GM21723 (cell line): Measurements from ENCODE around the gene SREBF2.

Experiments used
- ATAC-seq: cut with Tn5 transposase; IDR thresholded peaks from one replicate; pipeline ENCODE4 v1.9.1; 2021; ENCODE audit warnings: mild to moderate bottlenecking, moderate library complexity; ENCODE audit not compliant: unreplicated experiment

The SREBF2 gene

GRCh38 chr22:41917903-41918791 is 85.2 kb downstream of the SREBF2 start:
- no peak for ATAC-seq

DNA sequence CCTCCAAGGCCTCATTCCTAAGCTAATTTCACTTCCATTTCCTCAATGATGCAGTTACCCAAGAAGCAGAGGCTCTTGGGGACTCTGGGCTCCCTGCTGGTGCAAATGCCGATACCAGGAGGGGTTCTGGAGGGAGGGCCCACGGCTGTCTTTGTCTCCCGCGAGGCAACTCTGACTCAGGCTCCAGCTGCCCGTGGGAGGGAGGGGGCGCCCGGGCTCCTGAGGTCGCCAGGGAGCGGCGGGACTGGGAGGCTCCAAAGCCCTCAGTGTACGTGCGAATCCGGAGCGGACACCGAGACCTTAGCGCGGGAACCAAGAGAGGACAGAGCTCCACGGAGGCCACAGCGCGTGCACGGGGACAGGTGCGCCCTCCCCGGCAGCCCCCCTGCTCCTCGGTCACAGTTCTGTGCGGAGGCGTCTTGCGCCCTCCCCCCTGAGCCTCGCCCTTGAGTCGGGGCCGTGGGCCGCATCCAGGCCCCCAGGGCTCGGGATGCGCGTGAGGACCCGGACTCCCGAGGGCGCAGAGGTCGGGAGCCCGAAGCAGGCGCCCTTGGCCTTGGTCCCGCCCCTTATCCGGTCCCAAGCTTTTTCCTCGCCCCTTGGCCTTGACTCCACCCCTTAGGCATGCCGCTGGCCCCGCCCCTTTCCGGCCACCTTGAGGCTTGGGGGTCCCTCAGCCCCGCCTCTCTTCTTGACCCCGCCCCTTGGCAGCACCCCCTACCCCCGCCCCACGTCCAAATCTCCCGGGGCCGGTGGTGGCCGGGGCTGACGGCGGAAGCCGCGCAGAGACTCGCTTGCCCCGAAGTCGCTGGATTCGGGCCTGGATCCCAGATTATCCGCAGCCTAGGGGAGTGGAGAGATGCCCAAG is 86.7 kb downstream of the SREBF2 start:
- ATAC-seq, result peak; percentile 51

- ATAC-seq, result peak; percentile 21
Observed at GRCh38 chr22:41920271-41920976, 87.5 kb downstream of the SREBF2 start.

DNA sequence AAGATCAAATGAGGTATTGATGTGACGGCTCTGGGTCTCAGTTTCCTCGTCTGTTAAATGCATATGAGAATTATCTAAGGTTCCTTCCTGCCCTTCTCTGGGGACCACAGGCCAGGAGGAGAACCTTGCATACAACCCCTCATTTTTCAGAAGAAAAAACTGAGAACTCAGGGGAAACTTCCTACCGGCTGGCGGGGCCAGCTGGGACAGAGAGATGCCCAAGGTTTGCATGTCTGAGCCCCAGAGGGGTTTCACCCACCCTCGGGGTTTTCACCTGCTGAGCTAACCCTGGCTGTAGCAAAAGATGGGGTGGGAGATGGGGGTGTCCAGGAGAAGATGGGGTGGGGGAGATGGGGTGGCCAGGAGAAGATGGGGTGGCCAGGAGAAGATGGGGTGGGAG is 89.4 kb downstream of the SREBF2 start:
- ATAC-seq, result no peak

DNA sequence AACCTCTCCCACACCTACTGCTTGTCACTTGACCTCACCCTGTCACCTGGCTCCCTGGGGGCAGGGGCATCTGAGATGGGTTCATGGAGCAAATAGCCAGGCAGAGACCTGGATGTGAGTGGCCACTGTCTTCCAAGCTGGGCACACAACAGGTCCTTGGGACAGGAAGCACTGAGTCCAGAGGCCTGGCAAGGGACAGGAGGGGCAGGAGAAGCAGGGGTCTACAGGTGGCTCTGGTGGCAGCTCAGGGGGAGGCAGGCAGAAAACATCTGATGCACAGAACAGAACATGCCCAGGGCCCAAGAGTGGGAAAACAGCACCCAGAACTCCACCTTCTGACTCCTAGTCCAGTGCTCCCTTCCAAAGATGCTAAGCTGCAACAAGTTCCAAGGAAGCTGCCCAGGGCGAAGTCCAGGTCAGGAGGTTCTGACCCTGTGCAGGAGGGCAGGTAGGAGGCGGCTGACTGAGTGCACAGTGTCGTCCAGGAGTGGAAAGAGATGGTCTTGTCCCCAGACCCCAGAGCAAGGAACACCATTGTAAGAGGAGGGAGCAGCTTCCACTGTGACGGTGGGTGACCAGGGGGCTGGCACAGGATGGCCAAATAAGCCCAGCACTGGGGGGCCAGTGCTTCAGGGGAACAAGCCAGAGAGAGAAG is 90.2 kb downstream of the SREBF2 start:
- ATAC-seq, result no peak

- ATAC-seq, result no peak
Observed at GRCh38 chr22:41923595-41924276, 90.8 kb downstream of the SREBF2 start.

DNA sequence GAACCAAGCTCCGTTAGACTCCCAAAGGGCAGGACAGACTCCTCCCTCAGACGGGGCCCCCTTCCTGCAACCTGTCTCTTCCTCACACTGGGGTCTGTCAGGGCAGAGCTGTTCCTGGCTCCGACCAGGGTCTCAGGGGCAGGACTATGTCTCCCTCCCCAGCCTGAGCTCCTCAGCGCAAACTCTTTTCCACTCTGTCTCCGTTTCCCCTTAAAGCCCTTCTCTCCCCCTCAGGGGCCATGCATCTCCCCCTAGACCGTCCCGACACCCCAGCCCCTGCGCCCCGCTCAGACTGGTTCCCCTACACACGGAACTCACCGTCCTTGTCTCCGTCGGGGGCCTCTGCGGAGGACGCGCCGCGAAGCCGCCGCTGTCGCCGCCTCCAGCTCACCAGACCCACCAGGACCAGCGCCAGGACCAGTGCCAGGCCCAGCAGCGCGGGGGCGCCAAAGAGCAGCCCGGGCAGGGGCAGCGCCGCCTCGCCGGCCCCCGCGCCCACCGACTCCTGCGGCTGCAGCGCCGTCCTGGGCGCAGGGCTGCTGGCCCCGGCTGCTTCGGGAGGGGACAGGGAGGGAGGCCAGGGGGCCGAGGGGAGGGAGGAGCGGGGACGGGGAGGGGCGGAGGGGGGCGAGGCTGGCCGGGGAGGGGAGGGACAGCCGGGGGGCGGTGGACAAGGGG is 93.0 kb downstream of the SREBF2 start:
- ATAC-seq, result peak; percentile 35

- no peak for ATAC-seq
Observed at GRCh38 chr22:41927813-41928212, 94.9 kb downstream of the SREBF2 start.

DNA sequence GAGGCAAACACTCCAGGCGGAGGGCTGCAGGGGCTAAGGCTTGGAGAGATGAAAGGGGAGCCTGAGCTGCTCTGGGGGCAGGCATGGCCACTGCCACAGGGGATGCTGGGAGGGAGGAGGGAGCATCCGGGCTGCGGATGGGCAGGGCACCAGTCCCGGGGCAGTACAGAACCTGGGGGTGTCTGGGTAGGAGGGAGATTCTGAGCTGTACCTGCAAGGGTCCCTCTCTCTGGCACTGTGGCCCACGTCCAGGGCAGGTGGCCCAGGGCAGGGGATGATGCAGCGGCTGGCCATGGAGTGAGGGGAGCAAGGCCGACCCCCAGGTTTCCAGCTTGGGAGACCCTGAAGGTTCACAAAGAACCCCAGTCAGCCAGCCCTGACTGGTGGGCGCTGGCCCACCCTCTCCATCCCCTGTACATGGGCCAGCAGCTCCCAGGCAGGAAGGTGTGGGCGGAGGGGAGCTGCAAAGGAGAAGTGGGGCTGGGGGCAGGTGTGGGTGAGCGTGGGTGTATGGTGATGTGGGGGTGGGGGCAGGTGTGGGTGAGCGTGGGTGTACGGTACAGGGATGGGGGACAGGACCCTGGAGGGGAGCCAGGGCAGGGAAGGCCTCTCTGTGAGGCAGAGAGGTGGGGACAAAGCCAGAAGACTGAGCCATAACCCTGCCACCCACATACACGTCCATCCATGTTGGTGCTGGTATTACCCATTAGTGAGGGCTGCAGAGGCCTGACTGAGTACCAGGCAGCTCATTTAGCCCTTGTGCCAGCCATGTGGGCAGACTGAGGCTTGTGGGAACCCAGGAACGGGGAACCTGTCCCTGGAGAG is 95.9 kb downstream of the SREBF2 start:
- no peak for ATAC-seq

DNA sequence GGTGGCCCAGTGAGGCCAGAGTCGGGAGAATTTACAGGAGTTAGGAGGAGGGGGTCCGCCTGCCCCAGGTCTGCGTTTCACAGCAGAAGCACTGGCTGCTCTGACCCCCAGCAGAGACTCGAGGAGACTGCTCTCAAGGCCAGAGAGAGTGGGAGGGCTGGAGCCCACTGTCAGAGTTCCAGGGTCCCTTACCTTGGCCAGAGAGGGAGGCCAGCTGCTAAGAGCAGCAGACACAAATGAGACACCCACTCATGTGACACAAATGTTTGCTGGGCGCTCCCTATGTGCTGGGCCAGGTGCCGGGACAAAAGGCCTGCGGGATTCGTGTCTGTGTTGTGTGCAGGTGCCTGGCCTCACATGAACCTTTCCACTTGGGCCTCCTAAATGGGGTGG is 96.5 kb downstream of the SREBF2 start:
- no peak for ATAC-seq

GRCh38 chr22:41931701-41932269 is 98.9 kb downstream of the SREBF2 start:
- ATAC-seq, result no peak

- ATAC-seq, result no peak
Observed at GRCh38 chr22:41932353-41932752, 99.4 kb downstream of the SREBF2 start.

DNA sequence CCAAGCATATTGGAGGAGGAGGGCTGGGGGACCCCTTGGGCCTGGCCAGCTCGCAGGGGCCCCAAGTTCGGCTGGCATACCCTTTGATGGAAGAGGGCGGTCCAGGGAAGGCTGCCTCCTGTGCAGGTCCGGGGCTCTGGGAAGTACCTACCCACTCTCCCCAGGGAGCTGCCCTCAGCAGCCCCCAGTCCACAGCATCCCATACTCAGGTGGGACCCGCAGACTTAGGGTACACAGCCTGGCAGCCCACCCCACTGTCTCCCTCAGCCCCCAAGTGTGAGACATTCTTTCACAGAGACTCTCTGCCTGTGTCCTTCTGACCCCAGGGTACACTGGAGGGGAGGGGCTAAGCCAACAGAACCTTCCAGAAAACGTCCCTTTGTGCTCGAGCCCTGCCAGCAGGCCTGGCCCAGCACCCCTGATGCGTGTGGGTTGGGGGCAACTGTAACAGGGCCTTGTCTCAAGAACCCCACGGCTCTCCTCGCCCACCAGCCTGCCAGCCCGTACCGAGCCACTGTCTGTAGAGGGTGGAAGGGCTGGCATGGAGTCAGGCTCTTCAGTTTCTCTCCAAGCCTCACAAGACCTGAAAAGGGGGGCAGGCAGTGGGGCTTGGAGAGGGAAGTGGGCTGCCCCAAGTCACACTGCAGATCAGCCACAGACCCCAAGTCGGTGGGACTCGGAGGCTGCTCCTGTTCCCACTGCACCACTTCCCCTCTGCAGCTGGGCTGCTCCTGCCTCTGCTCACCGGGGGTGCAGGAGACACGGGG is 100.7 kb downstream of the SREBF2 start:
- no peak for ATAC-seq

DNA sequence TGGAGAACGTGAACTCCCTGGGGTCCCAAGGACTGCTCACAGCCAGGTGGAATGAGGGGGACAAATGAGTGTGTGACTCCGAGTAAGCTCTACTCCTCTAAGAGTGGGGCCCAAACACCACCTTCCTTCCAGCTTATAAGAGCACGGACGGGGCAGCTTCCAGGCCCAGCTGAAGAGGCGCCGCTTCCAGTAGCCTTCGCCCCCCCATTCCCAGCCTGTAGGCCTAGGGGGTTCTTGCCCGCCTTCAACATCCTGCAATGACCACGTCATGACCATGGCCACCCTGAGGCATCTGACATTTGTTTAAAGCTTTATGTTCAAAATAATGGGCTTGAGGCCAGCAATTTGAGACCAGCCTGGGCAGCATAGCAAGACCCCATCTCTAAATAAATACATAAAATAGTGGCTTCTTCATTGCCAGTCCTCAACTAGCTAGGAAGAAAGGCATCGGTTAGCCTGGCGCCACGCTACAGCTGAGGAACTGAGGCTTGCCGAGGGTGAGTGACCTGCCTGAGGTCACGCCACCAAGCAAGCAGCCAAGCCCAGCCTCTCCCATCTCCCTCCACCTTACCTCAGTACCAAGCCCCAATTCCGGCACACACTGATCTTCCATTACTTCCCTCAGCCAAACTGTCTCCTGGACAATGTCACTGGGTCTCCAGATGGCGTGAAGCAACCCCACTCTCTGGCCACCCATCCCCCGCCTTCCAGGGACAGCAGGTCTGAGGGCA is 101.5 kb downstream of the SREBF2 start:
- no peak for ATAC-seq

DNA sequence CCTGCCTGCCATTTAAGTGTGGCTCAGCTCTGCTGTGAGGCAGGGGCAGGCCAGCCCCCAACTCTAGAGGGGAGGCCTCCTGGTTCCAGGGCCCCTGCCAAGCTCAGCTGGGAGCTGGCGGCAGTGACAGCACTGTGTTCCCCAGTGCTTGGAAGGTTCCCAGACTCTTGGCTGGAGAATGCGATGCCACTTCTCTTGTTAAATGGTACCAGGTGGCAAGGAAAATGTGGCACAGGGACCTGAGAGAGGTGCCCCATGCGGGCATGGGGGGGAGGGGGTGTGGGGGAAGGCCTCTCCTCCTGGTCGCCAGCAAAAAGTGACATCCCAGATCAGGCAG is 102.1 kb downstream of the SREBF2 start:
- ATAC-seq, result no peak

DNA sequence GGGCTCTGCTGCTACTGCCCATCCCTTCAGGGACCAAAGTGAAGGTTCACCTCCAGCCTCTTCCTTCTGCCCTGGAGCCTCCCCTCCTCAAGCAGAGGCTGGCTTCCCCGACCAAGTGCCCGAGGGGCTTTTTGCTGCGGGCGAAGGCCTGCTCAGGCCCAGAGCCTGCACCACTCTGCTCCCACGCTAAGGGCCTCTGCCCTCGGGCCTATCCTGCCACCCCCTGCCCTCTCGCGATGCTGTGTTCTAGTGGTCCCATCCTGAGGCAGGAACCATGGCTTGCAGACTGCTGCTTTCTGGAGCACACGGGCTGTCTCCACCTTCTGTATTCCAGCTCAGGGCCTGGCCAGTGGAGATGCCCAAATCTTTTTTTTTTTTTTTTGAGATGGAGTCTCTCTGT is 102.6 kb downstream of the SREBF2 start:
- no peak for ATAC-seq

DNA sequence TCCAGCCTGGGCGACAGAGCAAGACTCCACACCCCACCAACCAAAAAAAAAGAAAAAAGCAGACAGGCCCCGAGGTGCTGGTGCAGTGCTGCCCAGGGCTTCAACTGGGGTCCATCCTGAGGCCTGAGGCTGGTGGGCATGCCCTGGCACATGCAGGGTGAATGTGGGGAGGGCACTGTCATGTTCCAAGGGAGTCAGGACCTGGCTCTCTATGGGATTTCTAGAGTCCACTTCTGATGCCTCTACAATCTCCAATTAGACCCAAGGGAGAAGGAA is 103.9 kb downstream of the SREBF2 start:
- no peak for ATAC-seq
